Stimulated activated naive CD4-positive, alpha-beta T cell treated with Interleukin-2 at 50 U/mL for 16 hours (primary cell): Measurements from ENCODE around the gene EFTUD2.

ENCODE experiments used
- DNase-seq: peaks from one replicate; lab custom pipeline; 2025; lab: John Stamatoyannopoulos, UW

The EFTUD2 gene

GRCh38 chr17:44910231-44911106 lies 11.2 kb upstream of the EFTUD2 start:
- no peak for DNase-seq

- DNase-seq = no peak
Observed at GRCh38 chr17:44909681-44910144, 10.5 kb upstream of the EFTUD2 start.

GRCh38 chr17:44908761-44909326 lies 9.6 kb upstream of the EFTUD2 start:
- no peak for DNase-seq

- DNase-seq = no peak
Observed at GRCh38 chr17:44907729-44908470, 8.7 kb upstream of the EFTUD2 start.

- DNase-seq = no peak
Observed at GRCh38 chr17:44906763-44907728, 7.8 kb upstream of the EFTUD2 start.

- DNase-seq = no peak
Observed at GRCh38 chr17:44906010-44906646, 6.9 kb upstream of the EFTUD2 start.

GRCh38 chr17:44905006-44906000 lies 6.1 kb upstream of the EFTUD2 start:
- DNase-seq = no peak

- DNase-seq = no peak
Observed at GRCh38 chr17:44904001-44904984, 5.0 kb upstream of the EFTUD2 start.

- no peak for DNase-seq
Observed at GRCh38 chr17:44903012-44903685, 3.9 kb upstream of the EFTUD2 start.

GRCh38 chr17:44902135-44902760 lies 3.0 kb upstream of the EFTUD2 start:
- no peak for DNase-seq

- no peak for DNase-seq
Observed at GRCh38 chr17:44901411-44901921, 2.2 kb upstream of the EFTUD2 start.

GRCh38 chr17:44900894-44901293 lies 1.6 kb upstream of the EFTUD2 start:
- DNase-seq = no peak

GRCh38 chr17:44898768-44899073 lies 524 bp downstream of the EFTUD2 start:
- DNase-seq = no peak

GRCh38 chr17:44894642-44895041 lies 4.6 kb downstream of the EFTUD2 start:
- DNase-seq = no peak

- DNase-seq = no peak
Observed at GRCh38 chr17:44892250-44892649, 7.0 kb downstream of the EFTUD2 start.

- DNase-seq = no peak
Observed at GRCh38 chr17:44889003-44889402, 10.2 kb downstream of the EFTUD2 start.
